Measurements from ENCODE around the gene ENGASE. TPM values are rescaled to one million over a fixed set of nuclear protein-coding genes. Genes with fewer than 3 reads are reported as not detected.

ENGASE gene
- total RNA-seq, 2 donors from 2014 or later = 51.4 to 53.0 TPM

DNA sequence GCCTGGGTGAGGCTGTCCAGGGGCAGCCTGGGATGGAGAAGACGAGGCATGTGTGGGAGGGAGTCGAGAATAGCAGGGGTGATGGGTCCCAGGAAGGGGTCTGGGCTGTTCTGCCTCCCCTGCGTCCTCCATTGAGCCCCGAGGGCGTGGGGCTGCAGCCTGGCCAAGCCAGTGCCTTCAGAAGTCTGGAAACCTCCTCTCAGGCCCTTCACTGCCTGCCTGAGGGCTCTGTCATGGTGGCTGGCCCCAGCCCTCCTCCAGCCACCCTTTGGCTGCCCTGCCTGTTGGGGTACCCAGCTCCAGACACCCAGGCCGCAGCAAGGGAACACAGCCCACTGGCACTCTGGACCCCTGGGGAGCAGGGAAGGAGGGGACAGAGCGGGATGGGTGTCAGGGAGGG is 27.6 kb downstream of the ENGASE start:
- Mint-ChIP-seq H3K4me1 (ENCODE audit: low read depth) (peaks cover 5% of the 10 kb centered on the region), H3K4me3 (no peak overlapping the region), H3K36me3 (ENCODE audit: insufficient read depth in 2 of 2) (no peaks in the 10 kb centered on the region), H3K27me3 (ENCODE audit: low read depth) (peaks cover 17% of the 10 kb centered on the region), H3K27ac (no peak overlapping the region), H3K9me3 (no peaks in the 10 kb centered on the region)
- ATAC-seq (replicated peaks in 1 of 2) (no peak), DNase-seq (no peak)

DNA sequence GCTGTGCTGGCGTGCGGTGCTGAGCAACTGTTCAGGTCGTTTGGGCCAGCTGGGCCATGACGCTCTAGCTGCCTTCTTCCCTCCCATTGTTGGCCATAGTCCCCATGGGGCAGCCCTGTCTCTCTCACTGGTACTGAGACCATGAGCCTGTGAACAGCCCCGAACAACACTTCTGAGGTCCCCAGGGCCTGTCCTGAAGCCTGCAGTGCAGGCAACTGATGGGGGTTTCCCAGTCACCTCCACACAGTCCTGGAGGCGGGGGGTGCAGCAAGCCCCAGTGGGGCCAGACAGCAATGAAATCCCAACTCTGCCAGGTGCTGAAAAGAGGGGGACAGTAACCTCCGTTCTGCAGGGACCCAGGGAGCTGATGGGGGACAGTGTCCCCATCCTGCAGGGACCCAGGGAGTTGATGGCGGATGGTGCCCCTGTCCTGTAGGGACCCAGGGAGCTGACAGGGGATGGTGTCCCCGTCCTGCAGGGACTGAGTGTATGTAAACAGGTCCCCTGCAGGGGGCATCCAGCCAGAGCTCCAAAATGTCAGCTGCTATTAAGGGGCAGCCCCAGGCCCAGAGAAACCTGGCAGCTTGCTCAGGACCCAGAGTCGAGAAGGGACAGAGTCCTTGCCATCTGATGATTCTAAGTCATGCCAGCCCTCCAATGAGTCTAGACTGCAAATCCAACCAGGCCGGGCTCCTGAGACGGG is 30.4 kb downstream of the ENGASE start:
- Mint-ChIP-seq H3K4me1 (ENCODE audit: low read depth) (no peaks in the 10 kb centered on the region), H3K4me3 (no peak overlapping the region), H3K36me3 (ENCODE audit: insufficient read depth in 2 of 2) (no peaks in the 10 kb centered on the region), H3K27me3 (ENCODE audit: low read depth) (no peaks in the 10 kb centered on the region), H3K9me3 (no peaks in the 10 kb centered on the region), H3K27ac (no peak overlapping the region)
- DNase-seq (no peak), ATAC-seq (replicated peaks in 1 of 2) (no peak)

DNA sequence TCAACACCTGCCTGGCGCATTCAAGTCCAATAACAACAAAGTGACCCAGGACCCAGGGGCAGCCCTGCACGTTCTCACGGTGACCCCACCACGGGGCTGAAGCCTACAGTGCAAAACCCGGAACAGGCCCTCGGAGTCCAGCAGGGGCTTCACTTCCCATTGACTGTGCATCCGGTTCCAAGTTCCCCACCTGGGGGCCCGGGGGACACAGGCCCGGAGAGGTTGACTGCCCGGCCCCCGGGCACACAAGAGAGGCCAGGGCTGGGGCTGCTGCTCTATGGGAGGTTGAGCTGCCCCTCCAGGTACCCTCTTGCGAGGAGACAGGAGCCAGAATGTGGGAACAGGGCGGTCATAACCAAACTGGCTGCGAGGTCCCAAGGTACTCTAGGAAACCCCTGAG is 31.3 kb downstream of the ENGASE start:
- Mint-ChIP-seq H3K4me1 (ENCODE audit: low read depth) (no peaks in the 10 kb centered on the region), H3K9me3 (no peaks in the 10 kb centered on the region), H3K27ac (no peak overlapping the region), H3K36me3 (ENCODE audit: insufficient read depth in 2 of 2) (no peaks in the 10 kb centered on the region), H3K27me3 (ENCODE audit: low read depth) (no peaks in the 10 kb centered on the region), H3K4me3 (no peak overlapping the region)
- ATAC-seq (replicated peaks in 1 of 2) (no peak), DNase-seq (no peak)

DNA sequence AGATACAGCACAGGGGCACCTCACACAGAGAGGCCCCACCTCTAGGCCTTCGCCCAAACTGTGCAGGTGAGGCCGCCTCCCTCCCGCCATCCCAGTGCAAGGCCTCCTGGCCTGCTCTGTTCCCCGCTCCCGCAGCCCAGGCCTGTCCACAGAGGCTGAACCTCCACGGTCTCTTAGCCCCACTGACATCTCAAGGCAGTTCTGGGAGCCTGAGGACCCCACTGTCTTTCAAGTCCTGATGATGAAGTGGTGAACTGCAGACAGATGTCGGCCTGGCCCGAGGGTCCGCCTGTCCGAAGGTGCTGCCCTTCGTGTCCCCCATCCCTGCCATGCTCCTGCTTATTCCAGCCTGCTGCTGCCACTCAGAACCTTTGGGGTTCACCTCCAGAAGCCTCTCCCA is 32.3 kb downstream of the ENGASE start:
- no peaks in the 10 kb centered on the region for H3K9me3 Mint-ChIP-seq
- H3K27me3 Mint-ChIP-seq (ENCODE audit: low read depth) = no peaks in the 10 kb centered on the region
- no peak overlapping the region for H3K27ac Mint-ChIP-seq
- no peaks in the 10 kb centered on the region for H3K36me3 Mint-ChIP-seq (ENCODE audit: insufficient read depth in 2 of 2)
- no peaks in the 10 kb centered on the region for H3K4me1 Mint-ChIP-seq (ENCODE audit: low read depth)
- H3K4me3 Mint-ChIP-seq = no peak overlapping the region
- DNase-seq (no peak), ATAC-seq (replicated peaks in 1 of 2) (no peak)

DNA sequence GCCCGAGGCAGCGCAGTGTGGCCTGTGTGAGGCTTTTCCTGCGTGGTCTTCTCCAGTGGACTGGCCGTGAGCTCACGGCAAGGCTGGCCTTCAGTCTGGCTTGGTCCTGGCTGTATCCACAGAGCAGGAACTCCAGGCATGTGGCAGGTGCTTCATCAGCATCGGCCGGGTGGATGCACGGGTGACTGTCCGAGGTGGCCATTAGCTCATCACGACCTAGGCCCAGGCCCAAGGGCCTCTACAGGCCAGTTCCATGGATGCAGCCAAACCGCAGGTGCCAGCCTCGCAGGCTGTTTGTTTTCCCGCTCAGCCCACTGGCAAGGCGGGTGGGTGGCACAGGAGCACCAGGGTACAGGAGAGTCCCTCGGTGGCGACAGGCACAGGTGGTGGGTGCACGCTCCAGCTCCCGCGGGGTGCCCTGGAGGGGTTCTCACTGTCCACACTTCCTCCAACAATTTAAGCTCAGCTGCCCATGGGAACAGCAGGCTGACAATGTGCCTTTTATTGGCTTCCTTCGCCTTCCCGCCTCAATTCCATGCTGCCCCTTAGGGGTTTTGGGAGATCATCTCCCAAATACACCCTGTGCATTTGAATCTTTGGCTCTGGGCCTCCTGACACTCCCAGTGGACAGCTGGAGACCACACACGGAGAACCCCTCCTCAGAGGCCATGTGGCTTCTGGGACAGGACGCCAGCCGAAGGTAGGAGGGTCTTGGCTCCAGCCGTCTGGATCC is 33.0 kb downstream of the ENGASE start:
- Mint-ChIP-seq H3K27me3 (ENCODE audit: low read depth) (no peaks in the 10 kb centered on the region), H3K27ac (no peak overlapping the region), H3K4me1 (ENCODE audit: low read depth) (no peaks in the 10 kb centered on the region), H3K36me3 (ENCODE audit: insufficient read depth in 2 of 2) (no peaks in the 10 kb centered on the region), H3K9me3 (no peaks in the 10 kb centered on the region), H3K4me3 (no peak overlapping the region)
- ATAC-seq (replicated peaks in 1 of 2) = no peak
- DNase-seq = no peak

DNA sequence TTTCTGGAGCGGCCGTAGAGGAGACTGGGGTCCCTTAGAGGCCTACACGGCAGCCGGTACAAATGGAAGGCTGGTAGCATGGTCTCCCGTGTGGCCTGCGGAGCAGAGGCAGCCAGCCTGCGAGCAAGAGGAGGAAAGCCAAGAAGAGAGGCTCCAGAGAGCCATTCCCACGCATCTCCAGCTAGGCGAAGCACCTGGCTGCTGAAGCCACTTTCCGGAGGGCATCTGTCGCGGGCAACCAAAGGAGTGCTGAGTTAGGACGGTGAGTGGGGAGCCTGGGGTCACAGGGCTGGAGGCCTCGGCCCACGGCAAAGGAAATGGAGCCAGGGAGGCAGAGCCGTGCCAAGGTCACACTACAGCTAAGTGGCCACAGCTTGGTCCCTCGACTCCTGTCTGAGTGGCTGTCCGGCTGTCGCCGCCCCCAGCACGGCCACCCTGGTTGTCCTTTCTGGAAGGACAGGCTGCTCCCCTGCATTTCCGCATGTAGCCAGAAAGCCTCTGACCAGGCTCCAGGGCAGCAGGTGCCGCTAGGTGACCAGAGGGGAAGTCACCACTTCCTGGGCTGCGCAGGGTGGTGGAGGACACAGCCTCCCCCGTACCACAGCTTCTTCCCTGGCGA is 33.7 kb downstream of the ENGASE start:
- H3K27ac Mint-ChIP-seq = no peak overlapping the region
- no peaks in the 10 kb centered on the region for H3K9me3 Mint-ChIP-seq
- DNase-seq = no peak
- H3K27me3 Mint-ChIP-seq (ENCODE audit: low read depth) = no peaks in the 10 kb centered on the region
- no peaks in the 10 kb centered on the region for H3K36me3 Mint-ChIP-seq (ENCODE audit: insufficient read depth in 2 of 2)
- H3K4me1 Mint-ChIP-seq (ENCODE audit: low read depth) = no peaks in the 10 kb centered on the region
- no peak for ATAC-seq (replicated peaks in 1 of 2)
- H3K4me3 Mint-ChIP-seq = no peak overlapping the region

DNA sequence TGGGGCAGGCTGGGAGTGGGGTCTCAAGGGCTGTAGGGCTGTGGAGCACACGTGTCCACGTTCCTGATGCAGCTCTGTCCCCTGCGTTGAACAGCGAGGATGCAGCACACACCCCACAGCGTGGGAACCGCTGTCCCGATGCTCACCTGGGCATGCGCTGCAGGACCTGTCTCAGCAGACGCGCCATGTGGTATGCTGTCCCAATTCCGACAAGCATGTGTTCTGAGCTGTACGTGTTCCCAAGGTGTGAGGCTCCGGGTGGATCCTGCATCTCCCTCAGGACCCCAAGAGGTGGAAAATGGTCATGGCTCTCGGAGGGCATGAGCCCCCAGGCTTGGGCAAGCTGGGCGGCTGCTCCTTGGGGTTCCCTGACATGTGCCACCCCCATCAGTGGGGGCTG is 34.2 kb downstream of the ENGASE start:
- Mint-ChIP-seq H3K4me1 (ENCODE audit: low read depth) (no peaks in the 10 kb centered on the region), H3K36me3 (ENCODE audit: insufficient read depth in 2 of 2) (no peaks in the 10 kb centered on the region), H3K4me3 (no peak overlapping the region), H3K27me3 (ENCODE audit: low read depth) (no peaks in the 10 kb centered on the region), H3K27ac (no peak overlapping the region), H3K9me3 (no peaks in the 10 kb centered on the region)
- ATAC-seq (replicated peaks in 1 of 2) = no peak
- DNase-seq = no peak

DNA sequence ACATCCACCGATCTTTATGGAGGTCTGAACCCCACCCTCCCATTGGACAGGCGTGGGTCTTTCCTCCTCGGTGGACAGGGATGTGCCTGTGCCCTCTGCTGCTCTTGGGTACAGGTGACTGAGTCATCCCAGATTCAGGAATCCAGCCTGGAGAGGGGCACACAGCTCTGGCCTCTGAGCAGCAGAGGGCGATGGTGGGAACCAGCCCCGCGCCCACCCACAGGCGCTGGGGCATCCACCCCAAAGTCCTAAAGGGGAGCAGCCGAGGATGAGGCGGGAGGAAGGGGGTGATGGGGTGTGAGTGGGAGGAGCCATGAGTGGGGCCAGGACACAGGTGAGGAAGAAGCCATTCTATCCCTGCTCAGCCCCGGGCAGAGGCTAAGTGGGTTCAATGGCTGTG is 35.0 kb downstream of the ENGASE start:
- Mint-ChIP-seq H3K4me3 (no peak overlapping the region), H3K27ac (no peak overlapping the region), H3K9me3 (no peaks in the 10 kb centered on the region), H3K4me1 (ENCODE audit: low read depth) (no peaks in the 10 kb centered on the region), H3K27me3 (ENCODE audit: low read depth) (no peaks in the 10 kb centered on the region), H3K36me3 (ENCODE audit: insufficient read depth in 2 of 2) (no peaks in the 10 kb centered on the region)
- ATAC-seq (replicated peaks in 1 of 2) (no peak), DNase-seq (no peak)

DNA sequence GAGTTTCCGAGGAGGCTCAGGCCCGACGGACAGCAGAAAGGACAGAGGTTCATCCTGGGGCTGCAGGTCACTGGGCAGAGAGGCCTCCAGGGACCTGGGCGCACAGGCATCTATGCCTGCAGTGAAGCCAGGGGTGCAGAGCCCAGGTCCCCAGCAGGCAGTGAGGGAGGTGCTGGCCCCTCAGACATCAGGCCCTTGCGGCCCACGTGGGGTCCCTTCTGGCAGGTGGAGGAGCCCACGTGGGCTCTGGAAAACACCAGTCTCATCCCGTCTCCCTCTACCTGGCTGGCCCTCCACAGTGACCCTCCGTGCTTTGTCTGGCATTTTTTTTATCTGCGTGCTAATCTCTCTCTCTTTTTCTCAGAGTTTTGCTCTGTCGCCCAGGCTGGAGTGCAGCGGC is 36.5 kb downstream of the ENGASE start:
- ATAC-seq (replicated peaks in 1 of 2) (no peak), DNase-seq (no peak)
- no peaks in the 10 kb centered on the region for H3K27me3 Mint-ChIP-seq (ENCODE audit: low read depth)
- H3K4me1 Mint-ChIP-seq (ENCODE audit: low read depth) = no peaks in the 10 kb centered on the region
- no peak overlapping the region for H3K27ac Mint-ChIP-seq
- H3K36me3 Mint-ChIP-seq (ENCODE audit: insufficient read depth in 2 of 2) = no peaks in the 10 kb centered on the region
- no peak overlapping the region for H3K4me3 Mint-ChIP-seq
- no peaks in the 10 kb centered on the region for H3K9me3 Mint-ChIP-seq

DNA sequence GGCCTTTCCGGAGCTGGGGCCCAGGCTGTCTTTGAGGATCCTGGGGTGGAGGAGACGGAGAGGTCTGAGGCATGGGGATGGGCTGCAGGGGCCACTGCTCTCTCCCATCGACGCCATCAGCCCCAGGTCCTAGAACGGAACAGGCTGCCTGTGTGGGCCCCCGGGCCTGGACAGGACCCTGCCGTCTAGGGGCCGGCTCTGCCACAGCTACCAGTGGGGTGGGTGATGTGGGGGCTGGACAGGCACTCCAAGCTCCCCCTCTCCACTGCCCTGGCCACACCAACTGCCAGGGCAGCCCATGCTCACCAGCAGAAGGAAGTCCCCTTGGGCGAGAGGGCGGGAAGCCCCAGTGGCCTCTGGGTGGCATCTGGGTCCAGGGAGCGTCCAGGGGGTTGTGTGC is 37.8 kb downstream of the ENGASE start:
- no peak for ATAC-seq (replicated peaks in 1 of 2)
- no peak overlapping the region for H3K27ac Mint-ChIP-seq
- H3K4me3 Mint-ChIP-seq = no peak overlapping the region
- DNase-seq = no peak
- H3K9me3 Mint-ChIP-seq = no peaks in the 10 kb centered on the region
- H3K27me3 Mint-ChIP-seq (ENCODE audit: low read depth) = no peaks in the 10 kb centered on the region
- H3K4me1 Mint-ChIP-seq (ENCODE audit: low read depth) = no peaks in the 10 kb centered on the region
- no peaks in the 10 kb centered on the region for H3K36me3 Mint-ChIP-seq (ENCODE audit: insufficient read depth in 2 of 2)

DNA sequence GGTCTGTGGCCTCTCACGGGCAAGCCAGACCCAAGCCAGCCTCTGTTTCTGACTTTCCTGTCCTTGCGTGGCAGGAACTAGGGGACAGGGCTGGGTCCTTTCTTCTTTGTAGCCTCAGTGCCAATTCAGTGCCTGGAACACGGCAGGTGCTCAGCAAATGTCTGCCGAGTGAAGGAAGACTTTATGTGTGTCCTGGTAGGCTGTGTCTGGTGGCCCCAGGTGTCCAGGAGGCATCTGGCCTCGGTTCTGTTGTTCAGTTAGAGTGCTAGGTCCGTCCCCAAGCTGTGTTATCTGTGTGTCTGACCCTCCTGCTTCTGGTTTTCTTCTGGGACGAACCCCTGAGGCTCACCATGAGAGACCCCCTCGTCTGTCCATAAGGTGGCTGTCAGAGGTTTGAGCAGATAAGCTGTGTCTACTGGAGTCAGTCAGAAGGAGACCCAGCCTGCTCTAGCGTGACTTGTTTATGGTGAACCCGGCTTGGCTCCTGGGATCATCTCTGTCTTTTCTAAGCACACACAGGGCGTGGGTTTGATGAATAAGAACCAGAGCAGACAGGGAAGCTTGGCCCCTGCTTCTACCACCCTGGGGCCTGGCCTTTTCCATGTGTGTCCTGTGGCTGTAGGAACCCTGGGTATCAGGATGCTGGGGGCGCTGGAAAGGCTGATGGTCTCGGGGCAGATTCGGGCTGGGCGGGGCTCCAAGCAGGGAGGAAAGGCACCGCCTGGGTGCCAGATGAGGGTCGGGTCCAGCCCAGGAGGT is 39.3 kb downstream of the ENGASE start:
- H3K4me3 Mint-ChIP-seq = no peak overlapping the region
- no peaks in the 10 kb centered on the region for H3K27me3 Mint-ChIP-seq (ENCODE audit: low read depth)
- no peaks in the 10 kb centered on the region for H3K9me3 Mint-ChIP-seq
- H3K36me3 Mint-ChIP-seq (ENCODE audit: insufficient read depth in 2 of 2) = no peaks in the 10 kb centered on the region
- no peak overlapping the region for H3K27ac Mint-ChIP-seq
- H3K4me1 Mint-ChIP-seq (ENCODE audit: low read depth) = no peaks in the 10 kb centered on the region
- no peak for DNase-seq
- ATAC-seq (replicated peaks in 1 of 2) = no peak

DNA sequence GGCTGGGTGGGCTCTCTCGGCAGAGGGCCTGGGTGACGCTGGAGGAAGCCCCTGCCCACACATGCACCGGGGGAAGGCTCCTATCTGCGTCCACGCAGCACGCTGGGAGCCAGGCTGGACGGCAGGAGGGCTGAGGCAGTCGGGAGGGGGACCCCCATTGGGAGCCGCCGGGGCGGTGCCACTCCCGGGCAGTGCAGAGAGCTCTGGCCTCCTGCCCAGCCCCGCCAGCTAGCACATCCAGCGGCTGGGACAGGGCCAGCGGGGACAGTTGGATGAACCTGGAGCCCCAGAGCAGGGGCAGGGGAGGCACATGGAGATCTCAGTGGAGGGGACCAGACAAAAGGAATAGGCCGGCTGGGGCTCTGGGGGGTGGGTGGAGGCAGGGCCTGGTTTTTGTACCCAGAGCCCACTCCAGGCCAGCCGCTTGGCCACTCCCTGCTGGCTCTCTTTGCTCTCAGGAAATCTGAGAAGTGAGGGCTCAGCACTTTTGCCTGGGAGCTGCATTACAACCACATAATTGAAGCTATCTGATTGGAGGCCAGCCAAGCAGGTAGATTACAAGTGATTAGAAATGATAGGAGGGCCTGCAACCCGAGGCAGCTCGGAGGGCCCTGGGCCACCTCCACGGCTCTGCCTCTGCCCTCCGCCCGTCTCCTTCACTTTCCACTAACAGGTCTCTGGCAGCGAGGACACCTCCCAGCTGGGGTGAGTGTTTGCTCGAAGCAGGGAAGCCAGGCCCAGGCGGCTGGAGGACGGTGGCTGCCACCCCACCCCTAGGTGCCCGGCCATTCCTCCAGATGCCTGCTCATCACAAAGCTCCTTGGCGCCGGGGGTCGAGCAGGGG is 40.1 kb downstream of the ENGASE start:
- Mint-ChIP-seq H3K36me3 (ENCODE audit: insufficient read depth in 2 of 2) (no peaks in the 10 kb centered on the region), H3K27me3 (ENCODE audit: low read depth) (no peaks in the 10 kb centered on the region), H3K27ac (no peak overlapping the region), H3K4me3 (no peak overlapping the region), H3K9me3 (no peaks in the 10 kb centered on the region), H3K4me1 (ENCODE audit: low read depth) (no peaks in the 10 kb centered on the region)
- no peak for DNase-seq
- no peak for ATAC-seq (replicated peaks in 1 of 2)

All from activated T-cell treated with anti-CD3 and anti-CD28 coated beads, Interleukin-2, amount 50 U/mL, for 72 hours (primary cell).